ENCODE measurements around the gene ABHD12. TPM values are rescaled to one million over a fixed set of nuclear protein-coding genes. Genes with fewer than 3 reads are reported as not detected.

The ABHD12 gene
- total RNA-seq, 2 experiments from 2014 or later, result 13.4 to 17.0 TPM

DNA sequence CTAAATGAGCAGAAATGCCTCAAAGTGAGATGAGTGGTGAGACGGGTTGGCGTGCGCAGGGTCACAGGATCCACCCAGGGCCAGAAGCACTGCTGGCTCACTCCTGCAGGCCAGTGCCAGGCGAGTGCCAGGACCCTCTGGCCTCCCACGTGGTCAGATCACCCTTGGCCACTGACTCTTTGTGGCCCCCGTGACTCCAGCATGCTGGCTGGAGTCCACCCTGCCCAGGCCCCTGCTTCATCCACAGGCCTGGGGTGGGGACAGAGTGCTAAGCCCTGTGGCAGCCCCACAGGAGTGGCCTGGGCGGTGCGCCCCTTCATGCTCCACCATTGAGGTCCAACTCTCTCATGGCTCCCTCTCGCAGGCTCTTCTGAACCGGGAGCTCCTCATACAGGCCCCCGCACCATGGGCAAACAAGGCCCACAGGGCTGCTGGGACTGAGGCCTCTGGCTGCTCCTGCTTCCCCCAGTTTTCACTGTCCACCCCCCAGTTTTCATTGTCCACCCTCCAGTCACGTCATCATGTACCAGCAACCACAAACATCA lies 61.6 kb downstream of the ABHD12 start:
- peaks cover 24% of the 10 kb centered on the region for H3K4me1 Mint-ChIP-seq (ENCODE audit: low read depth)
- POLR2A ChIA-PET, result no interaction called here
- no peak overlapping the region for H3K4me3 ChIP-seq (ENCODE audit: low read length)
- H3K27me3 ChIP-seq (ENCODE audit: control insufficient read depth in 1 of 2, insufficient read depth in 2 of 2, low read length in 2 of 2), result no peaks in the 10 kb centered on the region
- ATAC-seq (ENCODE audit: poor library complexity), result no peak
- H3K36me3 ChIP-seq (ENCODE audit: insufficient read depth, low read length), result no peaks in the 10 kb centered on the region
- no peaks in the 10 kb centered on the region for H3K27me3 Mint-ChIP-seq
- H3K9me3 Mint-ChIP-seq, result no peaks in the 10 kb centered on the region
- peaks cover 15% of the 10 kb centered on the region for H3K36me3 Mint-ChIP-seq (ENCODE audit: low read depth)
- H3K4me3 Mint-ChIP-seq, result no peak overlapping the region
- H3K27ac ChIP-seq (ENCODE audit: low read depth in 1 of 2, low read length in 2 of 2), result no peak overlapping the region
- no peak for DNase-seq
- CTCF ChIA-PET, result no interaction called here
- no peaks in the 10 kb centered on the region for H3K9me3 ChIP-seq (ENCODE audit: control insufficient read depth in 1 of 2, insufficient read depth in 1 of 2, low read length in 2 of 2)
- no peak overlapping the region for H3K27ac Mint-ChIP-seq
- TF ChIP-seq, protein P1, sequence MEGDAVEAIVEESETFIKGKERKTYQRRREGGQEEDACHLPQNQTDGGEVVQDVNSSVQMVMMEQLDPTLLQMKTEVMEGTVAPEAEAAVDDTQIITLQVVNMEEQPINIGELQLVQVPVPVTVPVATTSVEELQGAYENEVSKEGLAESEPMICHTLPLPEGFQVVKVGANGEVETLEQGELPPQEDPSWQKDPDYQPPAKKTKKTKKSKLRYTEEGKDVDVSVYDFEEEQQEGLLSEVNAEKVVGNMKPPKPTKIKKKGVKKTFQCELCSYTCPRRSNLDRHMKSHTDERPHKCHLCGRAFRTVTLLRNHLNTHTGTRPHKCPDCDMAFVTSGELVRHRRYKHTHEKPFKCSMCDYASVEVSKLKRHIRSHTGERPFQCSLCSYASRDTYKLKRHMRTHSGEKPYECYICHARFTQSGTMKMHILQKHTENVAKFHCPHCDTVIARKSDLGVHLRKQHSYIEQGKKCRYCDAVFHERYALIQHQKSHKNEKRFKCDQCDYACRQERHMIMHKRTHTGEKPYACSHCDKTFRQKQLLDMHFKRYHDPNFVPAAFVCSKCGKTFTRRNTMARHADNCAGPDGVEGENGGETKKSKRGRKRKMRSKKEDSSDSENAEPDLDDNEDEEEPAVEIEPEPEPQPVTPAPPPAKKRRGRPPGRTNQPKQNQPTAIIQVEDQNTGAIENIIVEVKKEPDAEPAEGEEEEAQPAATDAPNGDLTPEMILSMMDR (IDR thresholded peaks at IDR 0.05), result no peak
- intact Hi-C loops (cut with DNase I, micrococcal nuclease), result no loop called here
- H3K4me1 ChIP-seq (ENCODE audit: insufficient read depth, low read length), result peaks cover 7% of the 10 kb centered on the region

DNA sequence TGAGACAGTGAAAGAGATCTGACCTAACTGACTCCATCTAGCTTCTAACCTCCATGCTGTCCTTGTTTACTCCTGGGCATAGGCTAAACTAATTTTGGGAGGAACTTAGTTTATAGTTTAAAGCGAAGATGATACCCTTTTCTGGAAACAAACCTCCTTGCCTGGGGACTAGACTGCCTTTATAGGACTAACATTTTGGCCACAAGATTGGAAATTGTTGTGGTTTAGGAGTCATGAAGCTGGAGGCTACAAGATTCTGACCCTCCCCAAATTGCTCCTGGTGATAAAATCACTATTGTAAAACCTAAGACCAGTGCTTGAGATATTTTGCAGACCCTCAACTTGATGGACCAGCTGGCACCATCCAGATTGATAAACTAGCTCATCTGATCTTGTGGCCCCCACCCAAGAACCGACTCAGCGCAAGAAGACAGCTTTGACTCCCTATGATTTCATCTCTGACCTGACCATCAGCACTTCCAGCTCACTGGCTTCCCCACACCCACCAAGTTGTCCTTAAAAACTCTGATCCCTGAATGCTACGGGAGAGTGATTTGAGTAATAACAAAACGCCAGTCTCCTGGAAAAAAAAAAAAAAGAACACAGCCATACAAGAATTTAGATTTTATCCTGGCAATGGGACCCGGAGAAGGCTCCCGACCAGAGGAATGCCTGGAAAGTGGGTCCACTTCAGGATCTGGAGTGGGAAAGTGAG lies 63.0 kb downstream of the ABHD12 start:
- H3K4me3 ChIP-seq (ENCODE audit: low read length), result no peak overlapping the region
- H3K27ac ChIP-seq (ENCODE audit: low read depth in 1 of 2, low read length in 2 of 2), result no peak overlapping the region
- CTCF ChIA-PET, result no interaction called here
- H3K27me3 ChIP-seq (ENCODE audit: control insufficient read depth in 1 of 2, insufficient read depth in 2 of 2, low read length in 2 of 2), result no peaks in the 10 kb centered on the region
- POLR2A ChIA-PET, result no interaction called here
- peaks cover 7% of the 10 kb centered on the region for H3K4me1 ChIP-seq (ENCODE audit: insufficient read depth, low read length)
- DNase-seq, result no peak
- H3K9me3 ChIP-seq (ENCODE audit: control insufficient read depth in 1 of 2, insufficient read depth in 1 of 2, low read length in 2 of 2), result no peaks in the 10 kb centered on the region
- H3K27ac Mint-ChIP-seq, result no peak overlapping the region
- peaks cover 5% of the 10 kb centered on the region for H3K36me3 ChIP-seq (ENCODE audit: insufficient read depth, low read length)
- H3K4me3 Mint-ChIP-seq, result no peak overlapping the region
- H3K27me3 Mint-ChIP-seq, result no peaks in the 10 kb centered on the region
- H3K36me3 Mint-ChIP-seq (ENCODE audit: low read depth), result peaks cover 27% of the 10 kb centered on the region
- TF ChIP-seq, protein P1 (IDR thresholded peaks at IDR 0.05), result no peak
- H3K9me3 Mint-ChIP-seq, result no peaks in the 10 kb centered on the region
- intact Hi-C loops (cut with DNase I, micrococcal nuclease), result no loop called here
- no peak for ATAC-seq (ENCODE audit: poor library complexity)
- peaks cover 30% of the 10 kb centered on the region for H3K4me1 Mint-ChIP-seq (ENCODE audit: low read depth)

DNA sequence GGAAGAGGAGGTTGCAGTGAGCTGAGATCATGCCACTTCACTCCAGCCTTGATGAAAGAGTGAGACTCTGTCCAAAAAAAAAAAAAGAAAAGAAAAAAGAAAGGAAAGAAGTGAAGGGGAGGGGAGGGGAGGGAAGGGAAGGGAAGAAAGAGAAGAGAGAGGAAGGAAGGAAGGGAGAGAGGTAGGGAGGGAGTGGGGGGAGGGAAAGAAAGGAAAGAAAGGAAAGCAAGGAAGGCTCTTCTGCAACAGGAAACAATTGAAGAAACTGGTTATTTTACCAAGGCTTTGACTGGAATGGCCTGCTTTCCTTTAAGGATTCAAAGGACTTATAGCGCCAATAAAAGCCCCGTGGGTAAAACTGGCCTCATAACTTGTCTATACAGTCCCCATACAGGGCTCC lies 64.6 kb downstream of the ABHD12 start:
- Mint-ChIP-seq H3K9me3 (no peaks in the 10 kb centered on the region), H3K27me3 (no peaks in the 10 kb centered on the region), H3K4me1 (ENCODE audit: low read depth) (peaks cover 24% of the 10 kb centered on the region), H3K4me3 (no peak overlapping the region), H3K27ac (no peak overlapping the region), H3K36me3 (ENCODE audit: low read depth) (peaks cover 34% of the 10 kb centered on the region)
- POLR2A ChIA-PET, result no interaction called here
- DNase-seq (no peak), ATAC-seq (ENCODE audit: poor library complexity) (no peak)
- intact Hi-C loops (cut with DNase I, micrococcal nuclease), result no loop called here
- Histone ChIP-seq H3K27ac (ENCODE audit: low read depth in 1 of 2, low read length in 2 of 2) (no peak overlapping the region), H3K27me3 (ENCODE audit: control insufficient read depth in 1 of 2, insufficient read depth in 2 of 2, low read length in 2 of 2) (no peaks in the 10 kb centered on the region), H3K9me3 (ENCODE audit: control insufficient read depth in 1 of 2, insufficient read depth in 1 of 2, low read length in 2 of 2) (no peaks in the 10 kb centered on the region), H3K4me3 (ENCODE audit: low read length) (no peak overlapping the region), H3K4me1 (ENCODE audit: insufficient read depth, low read length) (peaks cover 7% of the 10 kb centered on the region), H3K36me3 (ENCODE audit: insufficient read depth, low read length) (peaks cover 12% of the 10 kb centered on the region)
- CTCF ChIA-PET, result no interaction called here
- TF ChIP-seq, protein P1 (IDR thresholded peaks at IDR 0.05), result no peak
